ENCODE measurements around the gene C1orf56. TPM values are rescaled to one million over a fixed set of nuclear protein-coding genes. Genes with fewer than 3 reads are reported as not detected.

Gene C1orf56
- polyA plus RNA-seq, 2 of the 4 experiments (the other 2 are of a cell fraction), result 2.9 to 6.6 TPM

- TF ChIP-seq JUNB (IDR thresholded peaks at IDR 0.05), result no peak
- no peak for TF ChIP-seq FOXS1 (CRISPR knock-in tag; IDR thresholded peaks at IDR 0.05)
- no peak for TF ChIP-seq HOXA7 (CRISPR knock-in tag; IDR thresholded peaks at IDR 0.05)
- TF ChIP-seq SMC3 (IDR thresholded peaks at IDR 0.05), result 0 out of 3 replicates have a peak, but pooled peaks have one; percentile 20
- TF ChIP-seq NR3C1 (IDR thresholded peaks at IDR 0.05), result no peak
- TF ChIP-seq NPAS2 (CRISPR knock-in tag; IDR thresholded peaks at IDR 0.05; ENCODE audit: borderline replicate concordance), result no peak
- TF ChIP-seq CEBPB (IDR thresholded peaks at IDR 0.05), result 0 out of 4 replicates have a peak, but pooled peaks of 1 of the 2 experiments have one; percentile 7
- TF ChIP-seq NFE2L2 (conservative IDR thresholded peaks at IDR 0.05; ENCODE audit: low read length), result no peak
- TF ChIP-seq MAFK (IDR thresholded peaks at IDR 0.05; ENCODE audit: partially characterized antibody), result no peak
- no peak for TF ChIP-seq ZFP36 (IDR thresholded peaks at IDR 0.05; ENCODE audit: borderline replicate concordance, partially characterized antibody)
- Histone ChIP-seq H3K27ac (peak overlapping the region; percentile 94 to 96), H3K9me3 (no peaks in the 10 kb centered on the region), H3K4me3 (peak overlapping the region; percentile 80), H3K4me1 (peaks cover 16% of the 10 kb centered on the region), H3K4me2 (peak overlapping the region; percentile 95)
- ATAC-seq (no peak; a peak in 1 of 6 replicates), DNase-seq (ENCODE audit: low read depth in 1 of 2, low spot score in 1 of 2) (no peak), FAIRE-seq (no peak)
- ChIA-PET POLR2A (interaction anchor here (0.7 to 2.0 kb wide), 6 partner anchors 11 to 196 kb away, joined by 3 to 34 read pairs (median 3); partner anchors contain the start of genes ANXA9, CDC42SE1 and MLLT11), CTCF (interaction anchor here (0.9 to 7.8 kb wide), 14 partner anchors 8 to 91 kb away, joined by 3 to 62 read pairs (median 4); partner anchors contain the start of genes BNIPL, CDC42SE1 and MINDY1)
- 21% methylated on average over 2 of the region's 3 CpGs for WGBS (ENCODE audit: missing lambda C conversion rate)
These were observed 1.1 kb downstream of the C1orf56 start for GRCh38 chr1:151048645-151049032.

GRCh38 chr1:151049458-151049857 is 1.9 kb downstream of the C1orf56 start:
- DNase-seq (ENCODE audit: low read depth in 1 of 2, low spot score in 1 of 2) (no peak), FAIRE-seq (no peak), ATAC-seq (no peak)
- CTCF ChIA-PET, result interaction anchor here (0.8 to 7.8 kb wide), 7 partner anchors 9 to 54 kb away, joined by 4 to 62 read pairs (median 7); partner anchors contain the start of genes CDC42SE1, GABPB2, MINDY1 and MLLT11
- peak overlapping the region; percentile 95 for H3K4me2 ChIP-seq
- WGBS (ENCODE audit: missing lambda C conversion rate), result 94% methylated on average over 5 of the region's 5 CpGs
- no peaks in the 10 kb centered on the region for H3K9me3 ChIP-seq
- H3K4me3 ChIP-seq, result no peak overlapping the region
- peaks cover 16% of the 10 kb centered on the region for H3K4me1 ChIP-seq
- no peak overlapping the region for H3K27ac ChIP-seq
- TF ChIP-seq JUN (IDR thresholded peaks at IDR 0.05) (peak in 1 of 2 experiments; percentile 18; a peak in 1 of 5 replicates), EP300 (IDR thresholded peaks at IDR 0.05) (no peak)
- POLR2A ChIA-PET, result interaction anchor here (1.0 to 1.5 kb wide), 3 partner anchors 9 to 13 kb away, joined by 4 to 6 read pairs (median 5); partner anchors contain the start of genes CDC42SE1 and MLLT11

- POLR2A ChIA-PET, result interaction anchor here (1.0 to 1.5 kb wide), 3 partner anchors 9 to 12 kb away, joined by 4 to 6 read pairs (median 5); partner anchors contain the start of genes CDC42SE1 and MLLT11
- no peak overlapping the region for H3K4me3 ChIP-seq
- FAIRE-seq, result no peak
- TF ChIP-seq JUN (IDR thresholded peaks at IDR 0.05), result 0 out of 5 replicates have a peak, but pooled peaks of 1 of the 2 experiments have one; percentile 6
- no peak for TF ChIP-seq FOSB (CRISPR knock-in tag; IDR thresholded peaks at IDR 0.05)
- ATAC-seq, result no peak
- 96% methylated on average over 2 of the region's 2 CpGs for WGBS (ENCODE audit: missing lambda C conversion rate)
- no peak for DNase-seq (ENCODE audit: low read depth in 1 of 2, low spot score in 1 of 2)
- no peak overlapping the region for H3K27ac ChIP-seq
- H3K4me2 ChIP-seq, result peak overlapping the region; percentile 95
- CTCF ChIA-PET, result interaction anchor here (0.8 to 7.8 kb wide), 7 partner anchors 8 to 55 kb away, joined by 4 to 62 read pairs (median 7); partner anchors contain the start of genes CDC42SE1, GABPB2, MINDY1 and MLLT11
- no peaks in the 10 kb centered on the region for H3K9me3 ChIP-seq
- peaks cover 16% of the 10 kb centered on the region for H3K4me1 ChIP-seq
These were observed 2.6 kb downstream of the C1orf56 start for GRCh38 chr1:151050051-151050688.

- CTCF ChIA-PET, result interaction anchor here (0.6 to 7.8 kb wide), 5 partner anchors 11 to 120 kb away, joined by 3 to 62 read pairs (median 3); partner anchors contain the start of gene GABPB2
- TF ChIP-seq TFCP2L1 (CRISPR knock-in tag; IDR thresholded peaks at IDR 0.05), result no peak
- no peak for TF ChIP-seq ELK1 (IDR thresholded peaks at IDR 0.05; ENCODE audit: low read depth, low read length)
- no peak for TF ChIP-seq KDM5A (IDR thresholded peaks at IDR 0.05)
- TF ChIP-seq KDM1A (IDR thresholded peaks at IDR 0.05; ENCODE audit: low read depth), result no peak
- ATAC-seq (no peak), FAIRE-seq (no peak), DNase-seq (ENCODE audit: low read depth in 1 of 2, low spot score in 1 of 2) (no peak)
- Histone ChIP-seq H3K4me3 (no peak overlapping the region), H3K9me3 (no peaks in the 10 kb centered on the region), H3K27ac (no peak overlapping the region), H3K4me2 (no peak overlapping the region), H3K4me1 (peaks cover 27% of the 10 kb centered on the region)
- POLR2A ChIA-PET, result interaction anchor here (0.6 to 1.2 kb wide), 3 partner anchors 8 to 20 kb away, joined by 4 to 7 read pairs (median 4); partner anchors contain the start of genes CDC42SE1 and MLLT11
- 84% methylated on average over 2 of the region's 2 CpGs for WGBS (ENCODE audit: missing lambda C conversion rate)
These were observed 3.9 kb downstream of the C1orf56 start for GRCh38 chr1:151051356-151052009.
